Stimulated activated naive CD4-positive, alpha-beta T cell (primary cell): Measurements from ENCODE around the gene CDKAL1.

Source experiments
- DNase-seq, 6 experiments: peaks; one replicate each; lab custom pipeline; 2025; lab: John Stamatoyannopoulos, UW

The CDKAL1 gene

DNA sequence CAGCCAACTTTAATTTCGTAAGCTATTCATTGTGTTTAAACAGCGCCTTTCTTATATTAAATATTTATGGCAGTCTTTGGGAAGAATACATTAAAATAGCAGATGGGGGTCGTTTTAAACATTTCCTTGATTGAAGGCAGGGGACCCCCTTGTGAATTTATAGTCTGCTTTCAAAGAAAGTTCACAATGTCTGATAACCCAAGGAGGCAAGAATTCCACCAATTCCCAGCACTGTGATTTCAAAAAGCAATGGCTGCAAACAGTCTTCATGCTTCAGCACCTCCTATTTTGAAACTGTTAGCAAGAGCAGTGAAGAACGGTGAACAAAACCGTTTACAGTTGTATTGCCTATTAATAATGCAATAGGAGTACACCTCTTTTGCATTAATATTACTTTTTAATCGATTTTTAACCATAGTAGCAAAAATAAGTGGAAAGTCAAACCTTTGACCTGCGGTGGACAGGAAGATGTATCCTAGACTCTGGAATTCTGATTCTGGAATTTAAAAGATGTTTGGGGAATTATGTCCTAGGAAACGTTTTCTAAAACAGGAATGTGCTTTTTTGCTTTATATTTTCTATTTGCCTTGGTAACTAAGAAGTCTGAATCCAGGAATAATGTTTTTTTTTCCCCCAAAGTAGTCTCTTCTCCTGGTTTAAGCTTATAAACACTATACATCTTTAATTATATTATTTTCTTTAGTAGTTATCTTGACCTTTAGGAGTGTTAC lies 393.0 kb downstream of the CDKAL1 start:
- DNase-seq: no peak

DNA sequence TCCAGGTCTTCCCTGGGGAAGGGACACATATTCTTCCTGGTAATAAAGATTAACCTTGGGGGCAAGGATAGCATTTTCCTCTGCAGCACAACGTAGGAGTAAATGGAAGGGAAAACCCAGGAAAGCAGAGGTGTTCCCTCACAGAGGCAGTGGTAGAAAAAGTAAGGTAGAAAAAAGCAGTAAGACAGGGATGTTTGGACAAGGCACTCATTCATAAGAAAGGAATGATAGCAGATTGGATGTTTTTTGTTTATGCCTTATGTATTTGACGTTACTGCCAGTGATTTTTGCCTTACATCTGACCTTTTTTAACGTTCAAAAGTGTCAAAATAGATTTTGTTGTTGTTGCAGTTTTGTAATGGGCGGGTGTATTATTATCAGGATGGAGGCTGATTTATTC lies 395.0 kb downstream of the CDKAL1 start:
- no peak for DNase-seq

- DNase-seq: no peak
Measured at GRCh38 chr6:20931093-20931492, 396.8 kb downstream of the CDKAL1 start.

DNA sequence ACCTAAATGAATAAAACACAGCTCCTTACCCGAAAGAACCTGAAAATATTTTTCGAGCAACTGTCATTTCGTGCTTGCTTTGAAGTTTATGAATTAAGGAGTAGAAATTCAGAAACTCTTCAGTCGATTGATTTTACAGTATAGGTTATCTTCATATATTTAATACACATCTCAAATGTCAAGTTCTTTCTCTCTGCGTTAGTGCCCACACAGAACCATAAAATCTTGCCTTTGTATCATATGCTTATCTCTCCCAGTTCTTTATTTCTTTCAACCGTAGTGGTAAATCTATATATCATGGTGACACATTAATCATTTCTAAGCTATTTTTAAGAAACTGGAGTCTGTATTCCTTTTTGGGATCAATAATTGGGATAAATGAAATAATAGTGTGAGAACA lies 397.5 kb downstream of the CDKAL1 start:
- DNase-seq: no peak

- no peak for DNase-seq
Measured at GRCh38 chr6:20932284-20932683, 398.0 kb downstream of the CDKAL1 start.

- no peak for DNase-seq
Measured at GRCh38 chr6:20933057-20933788, 399.0 kb downstream of the CDKAL1 start.

- DNase-seq: no peak
Measured at GRCh38 chr6:20936949-20937348, 402.7 kb downstream of the CDKAL1 start.

DNA sequence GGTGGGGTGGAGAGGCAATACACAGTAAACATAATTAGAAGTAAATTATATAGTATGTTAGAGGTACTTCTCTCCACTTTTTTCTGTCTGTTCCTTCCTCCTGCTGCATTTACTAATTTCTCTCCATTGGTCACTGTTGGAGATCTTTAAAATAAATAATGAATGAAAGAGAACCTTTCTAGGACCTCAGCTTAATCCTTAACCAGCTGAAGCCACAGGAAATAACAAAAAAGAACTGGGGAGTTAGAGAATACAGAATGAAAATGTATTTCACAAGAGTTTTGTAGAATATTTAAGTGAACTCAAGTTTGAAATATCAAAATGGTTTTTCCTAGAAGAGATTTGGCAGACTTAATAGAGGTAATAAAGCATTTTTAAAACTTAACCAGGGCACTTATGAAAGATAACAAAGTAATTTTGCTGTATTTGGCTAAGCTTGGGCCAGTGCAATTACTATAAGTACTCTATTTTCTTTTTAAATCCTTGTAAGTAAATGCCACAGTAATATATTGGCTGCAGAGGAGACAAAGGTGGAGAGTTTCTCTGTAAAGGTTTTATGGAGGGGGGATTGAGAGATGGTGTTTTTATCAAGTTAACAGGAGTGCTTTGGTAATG lies 405.0 kb downstream of the CDKAL1 start:
- DNase-seq: no peak

DNA sequence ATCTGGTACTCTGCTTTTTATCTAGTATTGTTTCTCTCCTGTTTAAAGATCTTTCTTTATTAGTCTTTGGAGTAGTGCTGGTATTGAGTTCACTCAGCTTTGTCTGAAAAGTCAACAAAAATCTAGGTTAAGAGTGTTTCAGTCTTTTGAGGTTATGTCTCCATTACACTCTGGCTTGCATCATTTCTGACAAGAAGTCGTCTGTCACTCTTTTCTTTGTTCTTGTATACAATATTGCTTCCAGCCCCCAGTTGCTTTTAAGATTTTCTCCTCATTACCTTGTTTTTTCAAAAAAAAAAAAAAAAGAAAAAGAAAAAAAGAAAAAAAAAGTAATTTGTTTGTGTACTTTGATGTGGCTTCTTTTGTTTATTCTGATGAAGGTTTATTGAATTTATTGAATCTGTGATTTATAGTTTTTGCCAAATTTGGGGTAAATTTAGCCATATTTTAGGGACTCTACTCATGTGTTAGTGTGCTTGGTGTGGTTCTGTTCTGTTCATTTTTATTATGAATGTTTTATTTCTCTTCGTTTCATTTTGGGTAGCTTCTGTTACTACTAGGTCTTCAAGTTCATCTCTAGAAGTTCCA lies 408.9 kb downstream of the CDKAL1 start:
- no peak for DNase-seq

DNA sequence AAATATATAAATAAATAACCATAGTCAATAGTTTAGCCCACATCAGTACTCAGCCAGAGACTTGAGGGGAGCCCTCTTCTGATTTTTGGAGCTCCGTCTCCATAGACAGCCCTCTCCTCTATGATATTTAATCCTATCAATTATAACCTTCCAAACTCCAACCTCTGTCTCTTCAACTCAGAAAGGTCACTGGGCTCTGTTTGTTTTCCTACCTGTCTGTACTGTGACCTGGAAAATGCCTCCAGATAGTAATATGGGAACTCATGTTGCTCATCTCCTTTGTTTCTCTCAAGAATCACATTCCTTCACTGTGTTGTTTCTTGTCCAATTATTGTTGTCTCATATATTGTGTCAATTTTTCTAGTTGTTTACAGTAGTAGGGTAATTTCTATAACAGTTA lies 409.7 kb downstream of the CDKAL1 start:
- no peak for DNase-seq

DNA sequence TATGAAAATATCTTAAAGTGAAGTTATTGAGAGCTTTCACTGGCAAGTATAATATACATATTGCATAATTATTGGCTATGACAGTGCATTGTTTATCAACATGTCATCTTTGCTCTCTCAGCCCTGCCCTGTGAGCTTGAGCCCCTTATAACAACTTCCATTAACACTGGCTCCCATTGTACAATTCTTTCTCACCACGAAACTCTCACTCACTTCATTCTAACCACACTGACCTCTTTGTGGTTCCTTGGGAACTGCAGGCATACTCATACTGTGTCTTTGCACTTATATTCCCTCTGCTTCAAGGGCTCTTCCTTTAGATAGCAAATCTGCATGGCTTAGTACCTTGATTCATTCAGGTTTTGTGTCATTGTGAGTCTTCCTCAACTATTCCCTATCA lies 411.8 kb downstream of the CDKAL1 start:
- no peak for DNase-seq

- no peak for DNase-seq
Measured at GRCh38 chr6:20946890-20947289, 412.6 kb downstream of the CDKAL1 start.

- no peak for DNase-seq
Measured at GRCh38 chr6:20947977-20948376, 413.7 kb downstream of the CDKAL1 start.

DNA sequence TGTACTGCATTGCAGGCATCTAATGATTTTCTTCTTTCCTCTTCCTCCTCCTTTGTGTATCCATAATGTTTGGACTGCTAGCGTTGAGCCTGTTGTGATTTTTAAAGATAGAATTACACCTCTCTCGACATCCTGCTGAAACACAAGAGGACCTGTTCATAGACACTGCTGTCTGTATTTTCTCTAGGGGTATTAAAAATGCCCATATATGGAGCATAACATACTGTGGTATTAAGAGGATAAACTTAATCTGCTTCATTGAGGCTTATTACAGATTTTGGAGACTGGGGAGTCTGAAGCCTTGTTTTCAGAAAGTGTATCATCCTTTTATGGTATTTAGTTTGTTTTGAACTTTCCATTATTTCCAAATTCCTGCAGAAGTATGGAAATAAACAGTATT lies 414.3 kb downstream of the CDKAL1 start:
- DNase-seq: no peak

- DNase-seq: no peak
Measured at GRCh38 chr6:20949138-20949537, 414.9 kb downstream of the CDKAL1 start.

- no peak for DNase-seq
Measured at GRCh38 chr6:20952699-20953474, 418.6 kb downstream of the CDKAL1 start.

GRCh38 chr6:20954315-20954714 lies 420.1 kb downstream of the CDKAL1 start:
- DNase-seq: no peak

GRCh38 chr6:20955131-20955530 lies 420.9 kb downstream of the CDKAL1 start:
- DNase-seq: no peak

DNA sequence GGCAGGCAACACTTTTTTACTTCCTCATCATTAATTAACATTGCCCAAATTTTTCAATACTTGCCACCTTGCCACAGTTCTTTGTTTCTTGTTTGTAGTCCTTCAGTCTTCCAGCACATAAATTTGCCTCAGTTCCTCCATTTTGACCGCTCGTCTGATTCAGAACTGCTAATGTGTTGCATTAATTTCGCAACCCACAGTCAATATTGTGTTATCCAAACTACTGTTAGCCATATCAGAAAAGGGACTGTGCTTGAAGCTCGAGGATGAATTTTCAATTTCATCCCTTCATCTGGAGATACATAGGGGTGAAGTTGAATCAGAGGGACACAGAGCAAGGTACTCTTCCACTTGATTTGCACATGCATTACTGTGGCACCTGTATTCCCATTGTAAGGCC lies 421.5 kb downstream of the CDKAL1 start:
- DNase-seq: no peak

DNA sequence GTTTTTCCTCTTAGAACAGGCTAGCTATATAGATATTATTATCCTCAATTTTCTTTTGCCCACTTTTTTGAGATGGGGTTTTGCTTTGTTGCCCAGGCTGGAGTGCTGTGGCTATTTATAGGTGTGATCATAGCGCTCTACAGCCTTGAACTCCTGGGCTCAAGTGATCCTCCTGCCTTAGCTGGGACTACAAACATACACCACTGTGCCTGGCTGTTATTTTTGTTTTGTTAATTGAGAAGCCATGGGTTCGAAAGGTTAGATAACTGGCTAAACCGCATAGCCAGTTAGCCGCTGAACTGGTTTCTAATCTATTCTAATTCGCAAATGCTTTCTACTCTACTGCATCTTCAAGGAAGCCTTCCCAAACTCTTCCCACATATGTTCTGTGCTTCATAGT lies 425.8 kb downstream of the CDKAL1 start:
- DNase-seq: no peak

- no peak for DNase-seq
Measured at GRCh38 chr6:20965276-20965675, 431.0 kb downstream of the CDKAL1 start.

DNA sequence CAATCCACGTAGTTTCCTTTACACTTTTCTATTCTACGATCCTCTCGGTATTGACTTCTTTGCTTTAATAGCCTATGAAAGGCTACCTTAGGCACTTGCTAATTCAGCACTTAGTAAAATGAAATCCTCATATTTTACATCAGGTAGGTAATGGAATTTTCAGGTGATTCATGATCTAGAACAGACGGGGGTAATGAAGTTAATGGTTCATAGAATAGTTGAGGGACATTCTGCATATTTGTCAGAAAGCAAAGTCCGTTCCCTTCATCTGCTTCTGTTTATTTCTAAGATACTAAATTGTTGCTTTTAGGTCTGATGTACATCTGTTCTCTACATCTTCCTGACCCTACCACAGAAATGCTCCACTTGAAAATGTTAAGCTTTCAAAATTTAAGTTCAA lies 431.7 kb downstream of the CDKAL1 start:
- no peak for DNase-seq
